GM19025 (cell line): ENCODE data around the gene BICD1.
"Not testable (repeated sequence)": the region's sequence is repeated elsewhere in the genome, so short reads cannot be mapped to it uniquely, and the experiment has no call there.

Experiments used
- ATAC-seq: cut with Tn5 transposase; IDR thresholded peaks from one replicate; pipeline ENCODE4 v1.9.1; 2021; ENCODE audit warnings: mild to moderate bottlenecking, low read depth, moderate library complexity; ENCODE audit not compliant: unreplicated experiment

The BICD1 gene

DNA sequence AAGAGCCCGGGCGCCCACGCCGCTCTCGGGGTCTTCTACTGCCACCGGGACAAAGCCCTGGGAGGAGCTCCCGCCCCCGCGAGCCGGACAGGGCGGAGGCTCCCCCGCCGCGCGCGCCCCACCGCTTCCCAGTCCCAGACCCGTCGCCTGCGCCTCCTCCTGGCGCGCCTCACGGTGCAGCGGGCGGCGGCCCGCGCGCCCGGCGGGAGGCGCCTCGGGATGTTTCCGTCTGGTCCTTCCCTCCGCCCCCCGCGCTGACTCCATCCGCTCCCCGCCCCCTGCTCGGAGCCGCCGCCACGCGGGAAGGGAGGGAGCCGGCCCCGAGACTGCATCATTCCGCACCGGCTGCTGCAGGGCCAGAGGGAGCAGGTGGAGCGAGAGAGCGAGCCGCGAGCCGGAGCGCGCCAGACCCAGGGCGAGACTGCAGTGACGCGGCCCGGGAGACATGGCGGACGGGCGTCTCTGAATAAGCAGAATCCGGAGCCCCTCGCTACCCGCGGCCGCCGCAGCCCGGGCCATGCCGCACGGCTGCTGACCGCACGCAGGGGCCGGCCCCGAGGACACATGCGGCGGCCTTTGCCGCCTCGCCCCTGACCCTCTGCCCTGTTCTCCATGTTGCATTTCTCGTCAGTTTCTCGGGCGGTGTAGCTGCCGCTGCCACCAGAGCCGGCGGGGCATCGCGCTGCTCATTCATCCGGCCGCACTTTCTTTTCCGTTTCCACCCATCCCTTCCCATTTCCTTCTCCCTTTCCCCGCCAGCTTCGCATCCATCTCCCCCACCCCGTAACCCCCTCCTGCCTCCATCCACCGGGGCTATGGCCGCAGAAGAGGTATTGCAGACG is at the start of gene BICD1:
BICD1 (plus strand) TSS at position 331 of the 842 bp plus-strand sequence; CDS start at position 816, 485 bp downstream.
- peak; percentile 88 for ATAC-seq

DNA sequence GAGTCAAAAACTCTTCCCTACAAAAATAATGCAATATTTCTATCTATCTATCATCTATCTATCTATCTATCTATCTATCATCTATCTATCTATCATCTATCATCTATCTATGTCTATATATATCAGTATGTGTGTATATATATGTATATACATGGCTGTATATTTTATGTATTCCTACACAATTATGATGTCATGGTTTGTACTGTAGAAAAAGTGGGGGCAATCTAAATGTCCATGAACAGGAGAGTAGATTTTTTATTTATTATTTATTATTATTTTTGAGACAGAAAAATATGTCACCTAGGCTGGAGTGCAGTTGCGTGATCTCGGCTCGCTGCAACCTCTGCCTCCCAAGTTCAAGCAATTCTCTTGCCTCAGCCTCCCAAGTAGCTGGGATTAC is 45.6 kb upstream of the BICD1 start:
- no peak for ATAC-seq

DNA sequence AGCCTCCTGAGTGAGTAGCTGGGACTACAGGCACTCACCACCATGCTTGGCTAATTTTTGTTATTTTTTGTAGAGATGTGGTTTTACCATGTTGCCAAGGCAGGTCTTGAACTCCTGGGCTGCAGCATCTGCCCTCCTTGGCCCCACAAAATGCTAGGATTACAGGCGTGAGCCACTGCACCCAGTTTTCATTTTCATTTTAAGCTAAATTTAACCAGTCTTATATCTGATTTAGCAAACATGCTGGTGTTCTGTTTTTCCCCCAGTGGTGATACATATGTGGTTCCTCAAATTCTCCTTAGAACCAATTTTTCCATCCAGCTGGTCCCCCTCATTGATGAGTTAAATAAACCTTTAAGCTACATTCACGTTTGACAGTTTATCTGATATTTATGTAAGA is 43.8 kb upstream of the BICD1 start:
- no peak for ATAC-seq

DNA sequence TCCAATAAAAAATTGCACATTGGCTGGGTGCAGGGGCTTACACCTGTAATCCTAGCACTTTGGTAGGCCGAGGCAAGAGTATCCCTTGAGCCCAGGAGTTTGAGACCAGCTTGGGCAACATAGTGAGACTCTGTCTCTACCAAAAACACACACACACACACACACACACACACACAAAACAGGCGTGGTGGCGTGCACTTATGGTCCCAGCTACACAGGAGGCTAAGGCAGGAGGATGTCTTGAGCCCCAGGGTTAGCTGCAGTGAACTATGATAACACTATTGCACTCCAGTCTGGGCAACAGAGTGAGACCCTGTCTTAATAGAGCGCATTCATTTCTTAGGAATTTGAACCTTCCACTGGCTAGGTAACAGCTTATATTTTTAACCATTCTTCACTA is 42.9 kb upstream of the BICD1 start:
- no peak for ATAC-seq

DNA sequence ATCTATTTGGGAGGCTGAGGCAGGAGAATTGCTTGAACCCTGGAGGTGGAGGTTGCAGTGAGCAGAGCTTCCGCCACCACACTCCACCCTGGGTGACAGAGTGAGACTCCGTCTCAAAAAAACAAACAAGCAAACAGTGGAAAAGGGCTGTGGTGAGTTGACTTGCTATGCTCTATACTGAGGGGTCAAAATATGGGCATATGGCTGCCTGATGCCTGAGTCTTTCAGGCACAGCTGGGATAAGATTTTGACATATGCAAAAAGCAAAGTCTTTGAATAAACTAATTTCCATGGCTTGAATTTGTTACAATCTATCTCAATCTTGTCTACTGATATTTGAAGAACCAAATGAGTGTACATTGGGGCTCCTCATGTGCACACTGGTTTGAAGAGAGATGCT is 40.4 kb upstream of the BICD1 start:
- ATAC-seq, result no peak

DNA sequence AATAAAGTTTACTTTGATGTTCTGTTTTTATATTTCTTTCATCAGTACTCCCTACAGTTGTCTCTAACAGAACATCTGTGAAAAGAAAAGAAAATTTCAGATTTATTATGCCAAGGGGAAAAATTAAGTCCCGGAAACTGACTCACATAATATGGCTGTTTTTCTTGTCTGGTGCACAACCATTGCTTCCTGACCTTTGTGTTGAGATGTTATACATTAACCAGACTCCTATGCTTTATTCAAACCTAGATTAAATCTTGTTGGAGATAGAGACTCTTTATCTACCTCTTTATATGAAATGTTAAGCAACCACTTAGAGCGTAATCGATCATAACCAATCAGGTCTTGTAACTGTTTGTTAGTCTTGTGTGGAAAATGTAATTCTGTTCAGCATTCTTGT is 37.6 kb upstream of the BICD1 start:
- ATAC-seq, result no peak

DNA sequence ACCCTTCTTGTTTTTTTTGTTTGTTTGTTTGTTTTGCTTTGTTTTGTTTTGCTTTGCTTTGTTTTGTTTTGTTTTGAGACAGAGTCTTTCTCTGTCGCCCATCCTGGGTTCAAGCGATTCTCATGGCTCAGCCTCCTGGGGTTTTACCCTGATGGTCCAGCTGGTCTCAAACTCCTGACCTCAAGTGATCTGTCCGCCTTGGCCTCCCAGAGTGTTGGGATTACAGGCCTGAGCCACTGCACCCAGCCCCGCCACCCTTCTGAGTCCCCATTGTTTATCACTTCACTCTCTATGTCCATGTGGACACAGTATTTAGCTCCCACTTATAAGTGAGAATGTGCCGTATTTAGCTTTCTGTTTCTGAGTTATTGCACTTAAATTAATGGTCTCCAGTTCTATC is 36.9 kb upstream of the BICD1 start:
- no peak for ATAC-seq

DNA sequence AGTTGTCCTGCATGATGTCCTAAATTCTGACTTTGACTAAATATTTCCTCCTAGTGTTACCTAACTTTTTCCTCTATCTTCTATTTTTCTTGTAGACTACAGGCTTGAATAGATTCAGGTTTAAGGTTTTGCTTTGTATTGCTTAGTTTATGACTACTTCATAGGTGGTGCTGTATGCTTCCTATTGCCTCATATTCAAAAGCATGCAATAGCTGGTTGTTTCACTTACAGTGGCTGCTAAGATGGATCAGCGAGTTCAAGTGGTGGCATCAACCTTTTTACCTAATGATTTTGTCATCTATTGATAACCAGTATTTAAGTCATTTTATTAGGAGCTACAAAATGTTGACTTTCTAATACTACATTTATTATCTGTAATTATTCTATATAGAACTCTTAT is 36.3 kb upstream of the BICD1 start:
- ATAC-seq, result no peak

DNA sequence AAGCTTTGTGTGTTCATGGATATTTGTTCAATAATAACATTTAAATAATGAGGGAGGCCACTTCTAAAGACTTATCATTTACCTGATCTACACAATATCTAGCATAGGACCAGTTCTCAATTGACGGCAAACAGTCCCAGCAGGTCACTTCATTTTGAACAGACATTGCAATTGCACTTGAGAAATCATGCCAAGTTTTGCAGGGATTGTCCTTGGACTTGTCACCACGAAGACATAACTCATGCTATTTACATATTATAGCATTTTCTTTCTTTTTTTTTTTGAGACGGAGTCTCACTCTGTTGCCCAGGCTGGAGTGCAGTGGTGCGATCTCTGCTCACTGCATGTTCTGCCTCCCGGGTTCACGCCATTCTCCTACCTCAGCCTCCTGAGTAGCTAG is 34.5 kb upstream of the BICD1 start:
- no peak for ATAC-seq

DNA sequence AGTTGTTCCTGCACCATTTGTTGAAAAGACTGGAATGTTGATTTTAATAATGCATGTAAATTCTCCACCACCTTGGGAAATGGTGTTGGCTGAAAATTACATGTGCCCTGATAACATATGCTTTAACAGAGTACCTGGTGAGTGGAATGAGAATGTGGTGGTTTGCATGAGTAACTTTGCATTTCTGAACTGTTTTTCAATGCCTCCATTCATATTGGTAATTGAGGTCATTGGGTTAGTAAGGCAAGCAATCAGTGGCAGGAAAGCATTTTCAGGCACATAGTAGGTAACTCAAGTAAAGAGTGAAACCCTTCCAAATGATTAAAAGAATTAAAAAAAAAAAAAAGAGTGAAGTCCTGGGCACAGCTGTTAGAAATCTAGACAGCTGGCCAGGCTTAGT is 32.2 kb upstream of the BICD1 start:
- no peak for ATAC-seq

DNA sequence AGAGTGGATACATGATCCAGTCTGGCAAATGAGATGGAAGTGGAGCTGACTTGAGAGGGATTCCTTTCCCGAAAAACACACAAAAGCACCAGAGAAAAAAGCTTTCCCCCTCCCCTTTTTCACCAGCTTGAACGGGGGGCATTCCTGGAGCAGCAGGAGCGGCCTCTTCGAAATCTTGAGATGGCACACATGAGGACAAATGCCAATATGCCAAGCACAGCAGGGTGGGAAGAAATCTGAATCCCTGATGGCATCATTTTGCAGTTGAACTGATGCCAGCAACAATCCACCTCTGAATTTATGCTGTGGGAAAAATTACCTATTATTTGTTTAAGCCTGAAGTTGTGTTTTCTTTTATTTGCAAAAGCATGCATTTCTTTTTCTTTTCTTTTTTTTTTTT is 29.7 kb upstream of the BICD1 start:
- ATAC-seq, result no peak

DNA sequence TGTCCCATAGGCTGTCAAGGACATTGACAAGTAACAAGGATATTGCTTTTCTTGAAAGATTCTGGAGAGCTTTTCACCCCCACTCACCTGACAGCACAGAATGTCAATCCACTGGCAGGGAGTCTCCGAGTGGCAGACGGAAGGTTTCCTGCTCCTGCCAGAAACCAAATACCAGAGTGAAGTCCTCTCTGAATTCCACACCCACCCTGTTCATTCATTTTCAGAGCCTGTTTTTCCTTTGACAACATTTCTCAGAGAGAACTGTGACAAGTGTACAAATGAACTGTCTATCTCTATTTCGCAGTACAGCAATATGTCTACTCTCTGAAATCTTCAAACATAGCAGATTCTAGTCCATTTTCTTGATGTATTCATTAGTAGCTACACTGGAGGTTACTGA is 26.2 kb upstream of the BICD1 start:
- ATAC-seq, result no peak

DNA sequence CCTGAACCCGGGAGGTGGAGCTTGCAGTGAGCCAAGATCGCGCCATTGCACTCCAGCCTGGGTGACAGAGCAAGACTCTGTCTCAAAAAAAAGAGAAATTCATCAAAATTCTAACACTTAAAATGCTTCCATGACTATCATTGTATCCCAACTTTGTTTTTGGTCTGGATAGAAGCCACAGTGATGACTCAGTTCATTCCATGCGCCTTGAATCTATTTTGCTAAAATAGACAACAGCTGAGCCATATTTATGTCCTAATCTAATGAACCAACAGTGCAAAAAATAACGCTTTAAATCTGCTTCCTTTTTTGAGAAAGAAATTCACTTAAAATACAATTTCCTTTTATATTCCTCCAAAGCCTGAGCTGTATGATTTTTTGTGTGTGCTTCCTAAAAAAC is 23.2 kb upstream of the BICD1 start:
- ATAC-seq, result no peak

DNA sequence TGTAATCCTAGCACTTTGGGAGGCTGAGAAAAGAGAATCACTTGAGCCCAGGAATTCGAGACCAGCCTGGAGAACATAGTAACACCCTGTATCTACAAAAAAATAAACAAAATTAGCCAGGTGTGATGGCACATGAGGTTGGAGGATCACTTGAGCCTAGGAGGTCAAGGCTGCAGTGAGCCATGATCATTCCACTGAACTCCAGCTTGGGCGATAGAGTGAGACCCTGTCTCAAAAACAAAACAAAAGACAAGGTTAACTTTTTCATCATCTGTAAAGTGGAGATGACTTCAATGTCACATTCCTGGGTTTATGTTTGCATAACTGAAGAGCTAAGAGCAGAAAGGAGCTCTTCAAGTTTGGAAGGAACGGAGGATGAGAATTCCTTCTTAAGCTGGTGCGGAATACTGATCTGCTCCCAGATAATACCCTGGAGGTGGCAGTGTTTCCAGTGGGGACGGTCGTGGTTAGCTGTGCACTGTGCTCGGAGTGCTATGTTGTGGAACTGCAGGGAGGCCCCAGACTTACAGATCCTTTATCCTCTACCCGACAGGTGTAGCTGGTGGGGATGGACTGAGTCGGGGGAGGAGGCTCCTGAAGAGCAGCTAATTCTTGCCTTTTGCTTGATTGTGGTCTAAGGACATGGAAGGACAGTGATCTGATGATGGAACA is 22.5 kb upstream of the BICD1 start:
- no peak for ATAC-seq

DNA sequence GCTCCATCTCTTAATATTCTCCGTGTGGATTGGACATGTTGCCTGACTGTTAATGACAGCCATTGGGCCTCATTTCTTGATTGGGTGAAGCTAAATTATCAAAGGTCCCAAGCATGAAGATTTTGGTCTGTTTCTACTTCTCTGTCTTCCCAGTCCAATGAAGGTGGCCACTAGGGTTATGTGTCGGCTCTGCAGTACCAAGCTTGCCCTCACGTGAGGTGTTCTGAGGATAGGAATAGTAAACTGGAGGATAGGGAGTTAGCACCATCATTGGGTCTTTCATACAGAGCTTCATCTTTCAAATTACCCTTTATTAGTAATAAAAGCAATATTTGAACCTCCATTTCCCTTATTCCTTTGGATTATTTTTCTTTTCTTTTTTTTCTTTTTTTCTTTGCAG is 21.9 kb upstream of the BICD1 start:
- ATAC-seq, result no peak

DNA sequence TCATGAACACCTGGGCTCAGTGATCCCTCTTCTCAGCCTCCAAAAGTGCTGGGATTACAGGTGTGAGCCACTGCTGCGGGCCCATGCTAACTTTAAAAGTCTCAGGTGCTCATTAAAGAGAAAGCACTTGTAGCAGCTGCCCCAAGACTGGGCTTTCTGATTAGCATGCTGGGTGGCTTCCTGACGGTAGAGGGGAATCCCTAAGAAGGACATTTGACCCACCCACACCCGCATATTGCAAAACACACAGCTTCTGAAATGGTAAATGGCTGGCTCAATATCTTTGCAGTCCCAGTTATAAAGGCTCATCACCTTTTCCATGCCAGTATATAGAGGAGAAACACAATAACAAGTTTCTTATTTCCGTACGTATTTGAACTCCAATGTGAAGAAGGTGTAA is 19.3 kb upstream of the BICD1 start:
- ATAC-seq, result no peak

DNA sequence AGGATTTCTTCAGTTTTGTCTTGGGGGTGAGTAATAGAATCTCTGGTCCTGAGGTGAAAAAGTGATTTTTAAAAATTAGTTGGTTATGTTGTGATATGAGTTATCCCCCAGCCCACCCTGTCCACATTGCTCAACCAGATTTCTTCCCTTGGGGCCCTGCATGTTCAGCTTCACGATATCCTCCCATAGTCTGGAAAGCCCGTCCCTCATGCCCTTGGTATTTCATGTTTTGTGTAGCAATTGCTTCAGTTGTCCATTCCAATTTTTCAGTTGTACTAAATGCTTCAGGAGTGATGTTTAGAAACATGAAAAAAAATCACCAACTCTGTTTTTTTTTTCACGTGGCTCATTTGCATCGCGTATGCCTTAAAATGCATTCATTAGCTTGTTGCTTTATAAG is 17.5 kb upstream of the BICD1 start:
- ATAC-seq, result no peak

DNA sequence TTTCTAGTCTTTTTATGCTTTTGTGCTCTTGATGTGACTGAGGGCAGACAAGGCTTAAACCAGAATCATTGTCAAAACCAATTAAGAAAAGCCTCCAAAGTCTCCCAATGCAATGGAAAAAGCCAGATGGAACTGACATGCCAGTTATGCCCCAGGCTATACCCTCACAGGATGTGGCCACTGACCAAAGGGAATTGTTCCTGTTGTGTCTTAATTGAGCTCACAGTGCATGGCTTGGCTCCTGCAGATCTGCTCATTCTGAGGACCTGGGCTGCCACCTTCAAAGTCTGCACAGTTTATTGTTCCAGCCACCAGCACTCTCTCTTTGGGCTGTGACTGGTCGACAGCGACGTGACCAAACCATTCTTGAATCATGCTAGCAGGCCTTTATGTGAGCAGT is 17.1 kb upstream of the BICD1 start:
- ATAC-seq, result no peak

DNA sequence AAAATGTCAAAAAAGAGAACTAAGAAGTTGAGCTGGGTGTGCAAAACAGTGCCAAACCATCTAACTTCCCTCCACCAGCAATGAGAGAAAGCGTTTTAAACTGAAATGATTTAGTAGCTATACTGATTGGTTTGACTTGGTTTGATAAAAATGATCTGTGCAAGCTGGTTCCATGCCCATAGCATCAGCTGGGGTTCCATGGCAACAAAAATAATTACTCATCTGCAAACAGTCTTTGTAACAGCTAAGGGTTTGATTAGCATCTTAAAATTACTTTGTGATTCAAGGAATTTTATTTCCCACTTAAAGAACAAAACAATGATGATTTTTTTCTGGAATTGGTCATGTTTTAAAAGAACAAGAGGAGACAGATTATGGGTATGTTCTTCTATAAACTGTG is 15.0 kb upstream of the BICD1 start:
- no peak for ATAC-seq

DNA sequence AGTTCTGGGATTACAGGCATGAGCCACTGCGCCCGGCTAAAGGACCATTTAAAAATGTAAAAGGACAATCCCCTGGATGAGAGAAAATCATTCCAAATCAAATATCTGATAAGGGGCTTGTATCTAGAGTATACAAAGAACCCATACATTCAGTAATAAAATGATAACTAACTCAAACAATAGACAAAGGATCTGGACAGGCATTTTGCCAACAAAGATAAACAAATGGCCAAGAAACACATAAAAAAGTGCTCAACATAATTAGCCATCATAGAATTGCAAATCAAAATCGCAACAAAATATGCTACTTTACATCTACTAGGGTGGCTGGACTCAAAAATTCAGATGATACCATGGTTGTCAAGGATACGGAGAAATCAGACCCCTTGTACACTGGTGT is 8.5 kb upstream of the BICD1 start:
- no peak for ATAC-seq

DNA sequence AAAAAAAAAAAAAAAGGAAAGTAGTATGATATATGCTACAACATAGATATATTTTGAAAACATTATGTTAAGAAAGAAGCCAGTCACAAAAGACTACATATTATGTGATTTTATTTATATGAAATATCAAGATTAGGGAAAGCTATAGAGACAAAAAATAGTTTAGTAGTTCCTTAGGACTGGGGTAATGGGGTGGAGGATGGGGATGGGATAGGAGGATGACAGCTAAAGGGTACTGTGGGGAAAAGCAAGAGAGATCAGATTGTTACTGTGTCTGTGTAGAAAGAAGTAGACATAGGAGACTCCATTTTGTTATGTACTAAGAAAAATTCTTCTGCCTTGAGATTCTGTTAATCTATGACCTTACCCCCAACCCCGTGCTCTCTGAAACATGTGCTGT is 7.4 kb upstream of the BICD1 start:
- ATAC-seq, result not testable (repeated sequence)

DNA sequence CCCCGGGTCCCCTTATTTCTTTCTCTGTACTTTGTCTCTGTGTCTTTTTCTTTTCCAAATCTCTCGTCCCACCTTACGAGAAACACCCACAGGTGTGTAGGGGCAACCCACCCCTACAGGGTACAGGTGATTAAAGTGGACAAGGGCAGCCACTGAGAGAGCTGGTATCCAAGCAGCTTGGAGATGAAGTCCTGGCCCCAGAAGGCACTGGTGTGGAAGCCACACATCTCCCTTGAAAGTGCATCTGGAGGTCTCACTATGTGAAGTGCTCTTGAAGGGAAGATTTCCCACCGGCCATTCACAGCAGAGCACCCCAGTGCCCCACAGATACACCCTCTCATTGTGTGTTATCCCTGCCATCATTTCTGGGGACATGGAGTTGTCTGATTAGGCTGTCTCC is 6.3 kb upstream of the BICD1 start:
- ATAC-seq, result no peak
